ENCODE results near the gene SPRED2.

- TF ChIP-seq CTCF (IDR thresholded peaks at IDR 0.05), result no peak
- no peak for TF ChIP-seq POLR2A (IDR thresholded peaks at IDR 0.05)
- TF ChIP-seq EP300 (IDR thresholded peaks at IDR 0.05), result no peak
Observed at GRCh38 chr2:65363879-65364666, 68.3 kb downstream of the SPRED2 start.
